H9 (cell line): ENCODE results near the gene ARHGAP1. TPM values are rescaled to one million over a fixed set of nuclear protein-coding genes. Genes with fewer than 3 reads are reported as not detected.

ENCODE experiments used
- DNase-seq: peaks from one replicate; pipeline ENCODE4 v3.0.0-alpha.2; 2017
- H2AFZ ChIP-seq: one replicate; pipeline ENCODE4 v1.6.1; 2013; ENCODE audit warnings: mild to moderate bottlenecking, low read length, control low read depth, moderate library complexity
- H2AK5ac ChIP-seq: 2 replicates; pipeline ENCODE4 v1.6.1; 2013; ENCODE audit warnings: low read length, control low read depth, mixed read lengths; ENCODE audit not compliant: insufficient read length
- H2BK120ac ChIP-seq: one replicate; pipeline ENCODE4 v1.6.1; 2013; ENCODE audit warnings: low read depth, mild to moderate bottlenecking, low read length, control low read depth, inconsistent platforms; ENCODE audit not compliant: poor library complexity, severe bottlenecking
- H2BK12ac ChIP-seq: 2 replicates; pipeline ENCODE4 v1.6.1; 2013; ENCODE audit warnings: low read length, control low read depth, mixed read lengths, low read depth; ENCODE audit not compliant: insufficient read length
- H2BK15ac ChIP-seq: 2 replicates; pipeline ENCODE4 v1.6.1; 2013; ENCODE audit warnings: low read depth, low read length, control low read depth
- H2BK20ac ChIP-seq: one replicate; pipeline ENCODE4 v1.6.1; 2013; ENCODE audit warnings: low read depth, mild to moderate bottlenecking, low read length, control low read depth, inconsistent platforms; ENCODE audit not compliant: poor library complexity, severe bottlenecking
- H2BK5ac ChIP-seq: 2 replicates; pipeline ENCODE4 v1.6.1; 2013; ENCODE audit warnings: low read length, control low read depth, mixed read lengths; ENCODE audit not compliant: insufficient read length
- H3K14ac ChIP-seq: 2 replicates; pipeline ENCODE4 v1.6.1; 2013; ENCODE audit warnings: low read length, control low read depth; ENCODE audit not compliant: insufficient read depth
- H3K18ac ChIP-seq: 2 replicates; pipeline ENCODE4 v1.6.1; 2013; ENCODE audit warnings: low read depth, mild to moderate bottlenecking, mixed read lengths, low read length, control low read depth; ENCODE audit not compliant: insufficient read length
- H3K23ac ChIP-seq: 2 replicates; pipeline ENCODE4 v1.6.1; 2013; ENCODE audit warnings: low read length, control low read depth, mixed read lengths, low read depth; ENCODE audit not compliant: insufficient read length
- H3K23me2 ChIP-seq: 2 replicates; pipeline ENCODE4 v1.6.1; 2013; ENCODE audit warnings: low read depth, mild to moderate bottlenecking, mixed read lengths, low read length, control low read depth; ENCODE audit not compliant: insufficient read length, poor library complexity, severe bottlenecking
- H3K27ac ChIP-seq: 2 replicates; pipeline ENCODE4 v1.5.1; 2013; ENCODE audit warnings: low read length, control low read depth, mixed read lengths, low read depth; ENCODE audit not compliant: insufficient read length
- H3K27me3 ChIP-seq: 2 replicates; pipeline ENCODE4 v1.6.1; 2013; ENCODE audit warnings: low read length, control low read depth, inconsistent platforms; ENCODE audit not compliant: insufficient read depth
- H3K4ac ChIP-seq: 2 replicates; pipeline ENCODE4 v1.6.1; 2013; ENCODE audit warnings: low read depth, mild to moderate bottlenecking, control low read depth, inconsistent platforms, low read length, moderate library complexity
- H3K4me1 ChIP-seq: 2 replicates; pipeline ENCODE4 v1.6.1; 2013; ENCODE audit warnings: low read length, control low read depth, inconsistent platforms; ENCODE audit not compliant: insufficient read depth
- H3K4me2 ChIP-seq: 2 replicates; pipeline ENCODE4 v1.6.1; 2013; ENCODE audit warnings: low read length, control low read depth, mixed read lengths; ENCODE audit not compliant: insufficient read length, insufficient read depth
- H3K56ac ChIP-seq: 2 replicates; pipeline ENCODE4 v1.6.1; 2013; ENCODE audit warnings: low read depth, mild to moderate bottlenecking, mixed read lengths, low read length, control low read depth; ENCODE audit not compliant: insufficient read length
- H3K79me1 ChIP-seq: 2 replicates; pipeline ENCODE4 v1.6.1; 2013; ENCODE audit warnings: low read depth, mild to moderate bottlenecking, moderate library complexity, low read length, control low read depth, inconsistent platforms; ENCODE audit not compliant: insufficient read depth, poor library complexity, severe bottlenecking
- H3K79me2 ChIP-seq: 2 replicates; pipeline ENCODE4 v1.6.1; 2013; ENCODE audit warnings: low read length, control low read depth, inconsistent platforms; ENCODE audit not compliant: insufficient read depth
- H3K9ac ChIP-seq: 2 replicates; pipeline ENCODE4 v1.6.1; 2013; ENCODE audit warnings: low read length, control low read depth, mixed read lengths; ENCODE audit not compliant: insufficient read length; ENCODE audit errors: extremely low read depth
- H3K9me3 ChIP-seq: one replicate; pipeline ENCODE4 v1.6.1; 2013; ENCODE audit warnings: low read depth, low read length, inconsistent platforms; ENCODE audit not compliant: control insufficient read depth
- H3T11ph ChIP-seq: one replicate; pipeline ENCODE4 v1.6.1; 2013; ENCODE audit warnings: mild to moderate bottlenecking, low read length, control low read depth, inconsistent platforms
- H4K20me1 ChIP-seq: one replicate; pipeline ENCODE4 v1.6.1; 2013; ENCODE audit not compliant: control insufficient read depth, insufficient read length, insufficient read depth
- H4K5ac ChIP-seq: 2 replicates; pipeline ENCODE4 v1.6.1; 2013; ENCODE audit warnings: low read depth, mild to moderate bottlenecking, mixed read lengths, low read length, control low read depth; ENCODE audit not compliant: insufficient read length
- H4K8ac ChIP-seq: replicated peaks from 2 replicates; pipeline ENCODE4 v1.6.1; 2013; ENCODE audit warnings: low read length, control low read depth, mixed read lengths, low read depth; ENCODE audit not compliant: insufficient read length
- H4K91ac ChIP-seq: 2 replicates; pipeline ENCODE4 v1.6.1; 2013; ENCODE audit warnings: low read depth, mild to moderate bottlenecking, moderate library complexity, mixed read lengths, low read length, control low read depth; ENCODE audit not compliant: insufficient read length
- H3K27ac Mint-ChIP-seq, 3 experiments: 2 replicates in 2 of 3; 3 replicates in 1 of 3; pipeline ENCODE4 v1.8.0; 2020 to 2021; ENCODE audit warnings: mixed read lengths in 3 of 3, mild to moderate bottlenecking in 1 of 3, moderate library complexity in 1 of 3
- H3K27me3 Mint-ChIP-seq: 2 replicates; pipeline ENCODE4 v1.8.0; 2021; ENCODE audit warnings: low read depth, mild to moderate bottlenecking, moderate library complexity, mixed read lengths
- H3K36me3 Mint-ChIP-seq, 3 experiments: 2 replicates in 2 of 3; 3 replicates in 1 of 3; pipeline ENCODE4 v1.8.0; 2020 to 2021; ENCODE audit warnings: low read depth in 3 of 3, mixed read lengths in 3 of 3; ENCODE audit not compliant: insufficient read depth in 1 of 3
- H3K4me1 Mint-ChIP-seq, 2 experiments: 2 replicates each; pipeline ENCODE4 v1.8.0; 2020; ENCODE audit warnings: mixed read lengths in 2 of 2
- H3K4me3 Mint-ChIP-seq, 2 experiments: 2 replicates in 1 of 2; 3 replicates in 1 of 2; pipeline ENCODE4 v1.8.0; 2020 to 2021; ENCODE audit warnings: mild to moderate bottlenecking in 2 of 2, mixed read lengths in 2 of 2, moderate library complexity in 1 of 2
- H3K9me3 Mint-ChIP-seq, 2 experiments: 2 replicates in 1 of 2; 3 replicates in 1 of 2; pipeline ENCODE4 v1.8.0; 2020; ENCODE audit warnings: mild to moderate bottlenecking in 2 of 2, mixed read lengths in 2 of 2, moderate library complexity in 1 of 2
- CTCF ChIP-seq: fragments of 200-600 bp; sonication (generic); conservative IDR thresholded peaks from 3 replicates; pipeline ENCODE4 v1.8.0; 2021; ENCODE audit warnings: antibody characterized with exemption, mild to moderate bottlenecking
- WGBS: extraction: QIAGEN DNeasy Blood & Tissue Kit; methylation state at CpG from one replicate; pipeline ENCODE4 v1.1.7; 2013; ENCODE audit warnings: missing lambda C conversion rate, low lambda C conversion rate, mixed read lengths; ENCODE audit not compliant: insufficient read length; ENCODE audit errors: extremely low coverage; 5-methylcytosine and 5-hydroxymethylcytosine counted together
- total RNA-seq: library from RNA; stranded (reverse); gene quantifications from 2 replicates; pipeline ENCODE4 v1.2.1, GENCODE V29; 2021

Gene ARHGAP1
- total RNA-seq, 1 experiment from 2014 or later: 45.3 TPM

- no peak for TF ChIP-seq CTCF
- no peak overlapping the region for H3K4me3 Mint-ChIP-seq
- no peak overlapping the region for H2BK15ac ChIP-seq
- H3K27ac Mint-ChIP-seq: peak overlapping the region in 2 of 3 experiments; percentile 52 to 70; a peak in 2 of 7 replicates
- no peaks in the 10 kb centered on the region for H3K9me3 Mint-ChIP-seq
- H3T11ph ChIP-seq: no peak overlapping the region
- H4K91ac ChIP-seq: no peak overlapping the region
- H3K27me3 Mint-ChIP-seq: no peaks in the 10 kb centered on the region
- H2BK5ac ChIP-seq: no peak overlapping the region
- no peak overlapping the region for H4K5ac ChIP-seq
- H2BK120ac ChIP-seq: no peak overlapping the region
- no peak overlapping the region for H3K9ac ChIP-seq
- no peak overlapping the region for H3K4me2 ChIP-seq
- H3K79me2 ChIP-seq: no peaks in the 10 kb centered on the region
- no peak overlapping the region for H3K14ac ChIP-seq
- WGBS: no CpG with 5 or more reads among the region's 6 CpGs
- H2AFZ ChIP-seq: no peak overlapping the region
- H3K18ac ChIP-seq: no peak overlapping the region
- H3K9me3 ChIP-seq: no peaks in the 10 kb centered on the region
- no peaks in the 10 kb centered on the region for H3K79me1 ChIP-seq
- H3K4ac ChIP-seq: no peak overlapping the region
- no peak overlapping the region for H4K8ac ChIP-seq
- no peaks in the 10 kb centered on the region for H3K4me1 ChIP-seq
- H3K23me2 ChIP-seq: no peaks in the 10 kb centered on the region
- H3K4me1 Mint-ChIP-seq: peaks cover 5% of the 10 kb centered on the region in 2 experiments; a peak in 2 of 4 replicates
- no peaks in the 10 kb centered on the region for H3K27me3 ChIP-seq
- H2BK20ac ChIP-seq: no peak overlapping the region
- no peak overlapping the region for H3K23ac ChIP-seq
- H3K36me3 Mint-ChIP-seq: peaks cover 10 to 43% (median 38%) of the 10 kb centered on the region in 3 experiments
- H4K20me1 ChIP-seq: no peaks in the 10 kb centered on the region
- H2BK12ac ChIP-seq: no peak overlapping the region
- no peak overlapping the region for H3K27ac ChIP-seq
- no peak overlapping the region for H3K56ac ChIP-seq
- no peak overlapping the region for H2AK5ac ChIP-seq
- no peak for DNase-seq
Measured at GRCh38 chr11:46628961-46629360, 71.5 kb downstream of the ARHGAP1 start.

Other genes starting within 250 kb of the ARHGAP1 start
- 37.5 and 40.0 TPM in 2 replicates for gene AMBRA1, start 106.6 kb downstream of the ARHGAP1 start, total RNA-seq
- gene HARBI1, start 83.4 kb downstream of the ARHGAP1 start, total RNA-seq: 6.3 and 7.3 TPM in 2 replicates
- gene ATG13, start 83.1 kb downstream of the ARHGAP1 start, total RNA-seq: 79.1 and 83.0 TPM in 2 replicates
- gene ZNF408, start 412 bp upstream of the ARHGAP1 start, total RNA-seq: 16.6 and 16.9 TPM in 2 replicates
- not detected in 2 replicates for gene F2, start 18.6 kb upstream of the ARHGAP1 start, total RNA-seq
- 172 and 190 TPM in 2 replicates for gene CKAP5, start 145.7 kb upstream of the ARHGAP1 start, total RNA-seq
- 11.3 and 11.6 TPM in 2 replicates for gene LRP4, start 217.9 kb upstream of the ARHGAP1 start, total RNA-seq
- gene CSTPP1, start 236.1 kb upstream of the ARHGAP1 start, total RNA-seq: 19.6 and 21.2 TPM in 2 replicates